Kidney (tissue), 14 donors: ENCODE measurements around the gene RAVER1. TPM values are rescaled to one million over a fixed set of nuclear protein-coding genes. Genes with fewer than 3 reads are reported as not detected.

Source experiments
- DNase-seq, 5 donors: peaks; one replicate each; pipeline ENCODE4 v3.0.0-alpha.2; 2013 to 2020
- FAIRE-seq: peaks from 2 replicates; lab custom pipeline; 2012; peaks lifted over from hg19 to GRCh38; lab: Jason Lieb, UNC
- H3K27ac ChIP-seq, 2 donors: one replicate each; pipeline ENCODE4 v1.7.0; 2013; ENCODE audit warnings: low read depth in 2 of 2, low read length in 2 of 2, inconsistent platforms in 1 of 2
- H3K27me3 ChIP-seq: one replicate; pipeline ENCODE4 v1.7.1; 2013; ENCODE audit warnings: low read length, inconsistent platforms; ENCODE audit not compliant: control insufficient read depth, insufficient read depth
- H3K36me3 ChIP-seq, 3 donors: one replicate each; pipeline versions ENCODE4 v1.7.0 to v1.7.1; 2013; ENCODE audit warnings: low read length in 3 of 3, control low read depth in 1 of 3, inconsistent platforms in 1 of 3; ENCODE audit not compliant: insufficient read depth in 3 of 3, control insufficient read depth in 2 of 3
- H3K4me1 ChIP-seq, 3 donors: one replicate each; pipeline versions ENCODE4 v1.7.0 to v1.7.1; 2013; ENCODE audit warnings: low read length in 3 of 3, inconsistent platforms in 1 of 3, low read depth in 1 of 3; ENCODE audit not compliant: control insufficient read depth in 2 of 3, insufficient read depth in 2 of 3
- H3K4me3 ChIP-seq, 3 donors: one replicate each; pipeline versions ENCODE4 v1.7.0 to v1.8.1; 2013; ENCODE audit warnings: low read length in 3 of 3, control low read depth in 1 of 3, inconsistent platforms in 1 of 3
- H3K9ac ChIP-seq, 3 donors: one replicate each; pipeline versions ENCODE4 v1.7.0 to v1.7.1; 2013; ENCODE audit warnings: low read length in 3 of 3, control low read depth in 1 of 3, inconsistent platforms in 1 of 3
- H3K9me3 ChIP-seq, 3 donors: one replicate each; pipeline versions ENCODE4 v1.7.0 to v1.7.1; 2013; ENCODE audit warnings: low read length in 3 of 3, control low read depth in 1 of 3, inconsistent platforms in 1 of 3; ENCODE audit not compliant: control insufficient read depth in 2 of 3, insufficient read depth in 1 of 3
- CTCF ChIP-seq: IDR thresholded peaks from 3 replicates; pipeline ENCODE4 v1.5.1; 2012; ENCODE audit warnings: mild to moderate bottlenecking, moderate library complexity, borderline replicate concordance; ENCODE audit not compliant: insufficient read depth; ENCODE audit errors: extremely low read depth
- intact Hi-C: fragments of 100-400 bp; cut with DNase I; formaldehyde crosslinking; loops from one replicate; pipeline ENCODE4 v1.11.1; 2022
- polyA plus RNA-seq: library from polyadenylated mRNA; stranded (reverse); fragments of 350-450 nt; fragmentation: Illumina TruSeq; extraction: RNeasy Lipid Tissue Mini Kit (QIAGEN cat#74804); gene quantifications from one replicate; pipeline ENCODE4 v1.2.3, GENCODE V29; 2014; ENCODE audit warnings: low read depth, low replicate concordance; ENCODE audit not compliant: insufficient read depth
- total RNA-seq: library from RNA; stranded (reverse); fragmentation: NEBNext Ultra II Directional; extraction: Animal tissue kit (Norgen Biotek cat#: 25700); gene quantifications from one replicate; pipeline ENCODE4 v1.2.1, GENCODE V29; 2021
- donor health status: control.
- donor health status: control.
- donor health status: control.
- donor health status: control.
- donor health status: control.
- donor health status: DM: yes; HTN: yes; CAD: no.
- donor health status: Normal renal cell carcinoma (clear cell type).

Gene RAVER1
- total and polyA plus RNA-seq, 2 donors from 2014 or later, result 9.1 to 38.4 TPM

GRCh38 chr19:10268071-10268470 is 65.3 kb downstream of the RAVER1 start:
- no peak for TF ChIP-seq CTCF
- Histone ChIP-seq H3K9me3 (no peaks in the 10 kb centered on the region), H3K27ac (peak overlapping the region; percentile 55 to 65), H3K4me1 (peaks cover 0 to 9% (median 0%) of the 10 kb centered on the region in 3 donors), H3K9ac (peak overlapping the region in 1 of 3 donors; percentile 43), H3K36me3 (no peaks in the 10 kb centered on the region), H3K4me3 (no peak overlapping the region), H3K27me3 (peaks cover 9% of the 10 kb centered on the region)
- DNase-seq (no peak), FAIRE-seq (no peak)
- intact Hi-C loops, result loop anchor here (5.0 kb wide), 1 partner anchor 124 kb away; no protein-coding TSS in a partner anchor

GRCh38 chr19:10266706-10267105 is 66.6 kb downstream of the RAVER1 start:
- FAIRE-seq, result no peak
- no peak overlapping the region for H3K27ac ChIP-seq
- intact Hi-C loops, result loop anchor here (5.0 kb wide), 1 partner anchor 126 kb away; no protein-coding TSS in a partner anchor

More at GRCh38 chr19:10266706-10267105, 66.6 kb downstream of the RAVER1 start:
- no peaks in the 10 kb centered on the region for H3K36me3 ChIP-seq
- H3K4me3 ChIP-seq, result no peak overlapping the region
- no peak overlapping the region for H3K9ac ChIP-seq
- DNase-seq, result no peak
- H3K27me3 ChIP-seq, result peaks cover 8% of the 10 kb centered on the region
- peaks cover 0 to 9% (median 0%) of the 10 kb centered on the region in 3 donors for H3K4me1 ChIP-seq
- TF ChIP-seq CTCF, result no peak
- no peaks in the 10 kb centered on the region for H3K9me3 ChIP-seq

Other genes starting within 250 kb of the RAVER1 start
- 42.5 TPM for gene SHFL, start 247.2 kb downstream of the RAVER1 start, total RNA-seq
- gene SHFL, start 247.2 kb downstream of the RAVER1 start, polyA plus RNA-seq, result 36.4 TPM
- gene ANGPTL6, start 230.9 kb downstream of the RAVER1 start, total RNA-seq, result 0.35 TPM
- gene ANGPTL6, start 230.9 kb downstream of the RAVER1 start, polyA plus RNA-seq, result 0.37 TPM
- gene PPAN, start 227.2 kb downstream of the RAVER1 start, total RNA-seq, result 43.2 TPM
- 25.2 TPM for gene PPAN, start 227.2 kb downstream of the RAVER1 start, polyA plus RNA-seq
- gene P2RY11, start 221.8 kb downstream of the RAVER1 start, total RNA-seq, result 17.3 TPM
- 3.7 TPM for gene P2RY11, start 221.8 kb downstream of the RAVER1 start, polyA plus RNA-seq
- 172 TPM for gene EIF3G, start 213.6 kb downstream of the RAVER1 start, total RNA-seq
- gene EIF3G, start 213.6 kb downstream of the RAVER1 start, polyA plus RNA-seq, result 212 TPM
- 64.6 TPM for gene DNMT1, start 138.6 kb downstream of the RAVER1 start, total RNA-seq
- 15.3 TPM for gene DNMT1, start 138.6 kb downstream of the RAVER1 start, polyA plus RNA-seq
- 6.3 TPM for gene S1PR2, start 102.2 kb downstream of the RAVER1 start, total RNA-seq
- 1.5 TPM for gene S1PR2, start 102.2 kb downstream of the RAVER1 start, polyA plus RNA-seq
- 44.8 TPM for gene MRPL4, start 81.3 kb downstream of the RAVER1 start, total RNA-seq
- 102 TPM for gene MRPL4, start 81.3 kb downstream of the RAVER1 start, polyA plus RNA-seq
- 50.3 TPM for gene ICAM1, start 62.4 kb downstream of the RAVER1 start, total RNA-seq
- gene ICAM1, start 62.4 kb downstream of the RAVER1 start, polyA plus RNA-seq, result 16.3 TPM
- 0.85 TPM for gene ICAM4, start 46.6 kb downstream of the RAVER1 start, total RNA-seq
- gene ICAM4, start 46.6 kb downstream of the RAVER1 start, polyA plus RNA-seq, result 1.1 TPM
- 2.9 TPM for gene ICAM5, start 43.6 kb downstream of the RAVER1 start, total RNA-seq
- 0.34 TPM for gene ICAM5, start 43.6 kb downstream of the RAVER1 start, polyA plus RNA-seq
- gene ZGLP1, start 23.7 kb downstream of the RAVER1 start, total RNA-seq, result 4.6 TPM
- gene ZGLP1, start 23.7 kb downstream of the RAVER1 start, polyA plus RNA-seq, result 5.5 TPM
- gene FDX2, start 17.5 kb downstream of the RAVER1 start, total RNA-seq, result 20.1 TPM
- 88.4 TPM for gene FDX2, start 17.5 kb downstream of the RAVER1 start, polyA plus RNA-seq
- gene ICAM3, start 6.1 kb upstream of the RAVER1 start, total RNA-seq, result 17.4 TPM
- 21.8 TPM for gene ICAM3, start 6.1 kb upstream of the RAVER1 start, polyA plus RNA-seq
- 127 TPM for gene TYK2, start 47.0 kb upstream of the RAVER1 start, total RNA-seq
- 131 TPM for gene TYK2, start 47.0 kb upstream of the RAVER1 start, polyA plus RNA-seq
- gene CDC37, start 70.0 kb upstream of the RAVER1 start, total RNA-seq, result 139 TPM
- 149 TPM for gene CDC37, start 70.0 kb upstream of the RAVER1 start, polyA plus RNA-seq
- 17.5 TPM for gene PDE4A, start 87.0 kb upstream of the RAVER1 start, total RNA-seq
- gene PDE4A, start 87.0 kb upstream of the RAVER1 start, polyA plus RNA-seq, result 4.5 TPM
- 60.8 TPM for gene KEAP1, start 169.8 kb upstream of the RAVER1 start, total RNA-seq
- gene KEAP1, start 169.8 kb upstream of the RAVER1 start, polyA plus RNA-seq, result 79.4 TPM
- gene S1PR5, start 183.9 kb upstream of the RAVER1 start, total RNA-seq, result 0.69 TPM
- 0.84 TPM for gene S1PR5, start 183.9 kb upstream of the RAVER1 start, polyA plus RNA-seq
- gene ATG4D, start 210.4 kb upstream of the RAVER1 start, total RNA-seq, result 32.7 TPM
- 91.7 TPM for gene ATG4D, start 210.4 kb upstream of the RAVER1 start, polyA plus RNA-seq
- 29.4 TPM for gene KRI1, start 232.5 kb upstream of the RAVER1 start, total RNA-seq
- gene KRI1, start 232.5 kb upstream of the RAVER1 start, polyA plus RNA-seq, result 13.9 TPM
- 8.8 TPM for gene CDKN2D, start 235.4 kb upstream of the RAVER1 start, total RNA-seq
- gene CDKN2D, start 235.4 kb upstream of the RAVER1 start, polyA plus RNA-seq, result 14.7 TPM